Right lobe of liver (tissue), 6 donors: Measurements from ENCODE around the gene PFKP. TPM values are rescaled to one million over a fixed set of nuclear protein-coding genes. Genes with fewer than 3 reads are reported as not detected.

Experiments
- ATAC-seq, 4 donors: fragments of 200-7000 bp; cut with Tn5 transposase; one replicate each; pipeline ENCODE4 v1.9.1; 2020; ENCODE audit warnings: mild to moderate bottlenecking in 4 of 4, moderate library complexity in 4 of 4
- DNase-seq, 3 donors: peaks; one replicate each; pipeline ENCODE4 v3.0.0-alpha.2; 2020
- H3K27ac ChIP-seq, 3 donors: fragments of 200-600 bp; one replicate each; pipeline ENCODE4 v1.8.0; 2022
- H3K27me3 ChIP-seq, 2 donors: fragments of 200-600 bp; one replicate each; pipeline ENCODE4 v1.8.0; 2022
- H3K36me3 ChIP-seq, 4 donors: fragments of 200-600 bp; sonication (generic) in 1 of 4; one replicate each; pipeline versions ENCODE4 v1.5.1 to v1.8.0; 2017 to 2022; ENCODE audit warnings: control low read depth in 1 of 4
- H3K4me1 ChIP-seq, 4 donors: fragments of 200-600 bp; sonication (generic) in 1 of 4; one replicate each; pipeline versions ENCODE4 v1.5.1 to v1.8.0; 2017 to 2022; ENCODE audit warnings: control low read depth in 1 of 4
- H3K4me3 ChIP-seq, 3 donors: fragments of 200-600 bp; one replicate each; pipeline ENCODE4 v1.8.0; 2022
- H3K9me3 ChIP-seq, 4 donors: fragments of 200-600 bp; sonication (generic) in 1 of 4; one replicate each; pipeline versions ENCODE4 v1.5.1 to v1.8.0; 2017 to 2022; ENCODE audit warnings: control low read depth in 1 of 4
- POLR2A ChIP-seq: fragments of 450-650 bp; IDR thresholded peaks from one replicate; pipeline ENCODE4 v1.6.1; 2017; ENCODE audit warnings: antibody characterized with exemption, mild to moderate bottlenecking
- WGBS: methylation state at CpG from one replicate; pipeline ENCODE4 v1.1.6; 2018; ENCODE audit warnings: low coverage, low lambda C conversion rate; ENCODE audit not compliant: insufficient coverage; ENCODE audit errors: missing lambda C conversion rate; 5-methylcytosine and 5-hydroxymethylcytosine counted together
- intact Hi-C, 2 donors: fragments of 100-400 bp; cut with DNase I; formaldehyde crosslinking; loops; one replicate each; pipeline versions ENCODE4 v1.11.2 to v1.14.1; 2022
- total RNA-seq, 6 experiments: library from RNA; depleted of rRNA in 2 of 6; stranded (reverse); fragments of >200 nt in 2 of 6; fragmentation: NEBNext Ultra II Directional in 3 of 6; extraction: Animal tissue kit (Norgen Biotek cat#: 25700) in 3 of 6; gene quantifications; one replicate each; pipeline versions ENCODE4 v1.1.0 to v1.2.4, GENCODE V29; 2016 to 2023
- TF ChIP-seq, protein P1 (sequence below), 4 donors: fragments of 200-600 bp in 3 of 4; fragments of 450-650 bp in 1 of 4; IDR thresholded peaks; one replicate each; pipeline versions ENCODE4 v1.5.1 to v1.8.0; 2016 to 2022; ENCODE audit warnings: antibody characterized with exemption in 4 of 4, mild to moderate bottlenecking in 2 of 4
- donor health status: DM: no; HTN: yes; CAD: no.
- donor health status: DM: no; HTN: no; CAD: no.
- donor health status: DM: no; HTN: no; CAD: no.
- donor health status: DM: no; HTN: yes; CAD: no.
- donor health status: DM: no; HTN: yes; CAD: no.

The PFKP gene
- total RNA-seq, 6 experiments from 2014 or later = 0.66 to 24.1 (median 9.2) TPM

DNA sequence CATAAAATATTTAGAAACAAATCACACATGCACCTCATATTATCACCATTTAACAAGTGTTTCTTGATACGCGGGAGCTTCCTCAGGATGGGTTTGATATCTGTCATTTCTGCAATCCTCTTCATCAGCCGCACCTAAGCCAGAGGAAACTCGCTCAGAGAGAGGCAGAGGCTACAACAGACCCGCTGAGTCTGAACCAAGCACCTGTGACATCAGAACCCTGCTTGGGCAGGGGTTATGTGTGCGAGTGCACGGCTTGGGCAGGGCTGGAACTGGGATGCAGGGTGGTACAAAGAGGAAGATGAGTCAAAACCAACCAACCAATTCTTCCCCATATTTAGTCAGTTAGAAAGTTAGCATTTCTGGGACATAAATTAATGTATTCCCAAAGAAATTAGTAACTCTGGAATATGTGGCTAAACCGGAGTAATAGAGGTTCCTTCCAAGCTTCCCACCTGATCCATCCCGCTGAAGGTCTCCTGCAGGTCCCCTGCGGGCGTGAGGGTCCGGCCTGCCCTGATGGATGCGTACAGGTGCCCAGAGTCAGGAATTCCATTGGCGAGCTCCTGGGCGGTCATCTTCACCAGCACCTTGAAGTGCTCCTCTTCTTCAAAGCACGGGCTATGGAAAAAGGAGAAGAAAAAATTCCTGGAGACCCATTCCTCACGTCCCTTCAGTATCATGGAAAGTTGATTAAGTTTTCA, 79.9 kb downstream of the PFKP start:
- H3K27ac ChIP-seq = no peak overlapping the region
- DNase-seq (no peak), ATAC-seq (no peak)
- no peaks in the 10 kb centered on the region for H3K4me1 ChIP-seq
- intact Hi-C loops = no loop called here
- no peaks in the 10 kb centered on the region for H3K9me3 ChIP-seq
- TF ChIP-seq, protein P1, sequence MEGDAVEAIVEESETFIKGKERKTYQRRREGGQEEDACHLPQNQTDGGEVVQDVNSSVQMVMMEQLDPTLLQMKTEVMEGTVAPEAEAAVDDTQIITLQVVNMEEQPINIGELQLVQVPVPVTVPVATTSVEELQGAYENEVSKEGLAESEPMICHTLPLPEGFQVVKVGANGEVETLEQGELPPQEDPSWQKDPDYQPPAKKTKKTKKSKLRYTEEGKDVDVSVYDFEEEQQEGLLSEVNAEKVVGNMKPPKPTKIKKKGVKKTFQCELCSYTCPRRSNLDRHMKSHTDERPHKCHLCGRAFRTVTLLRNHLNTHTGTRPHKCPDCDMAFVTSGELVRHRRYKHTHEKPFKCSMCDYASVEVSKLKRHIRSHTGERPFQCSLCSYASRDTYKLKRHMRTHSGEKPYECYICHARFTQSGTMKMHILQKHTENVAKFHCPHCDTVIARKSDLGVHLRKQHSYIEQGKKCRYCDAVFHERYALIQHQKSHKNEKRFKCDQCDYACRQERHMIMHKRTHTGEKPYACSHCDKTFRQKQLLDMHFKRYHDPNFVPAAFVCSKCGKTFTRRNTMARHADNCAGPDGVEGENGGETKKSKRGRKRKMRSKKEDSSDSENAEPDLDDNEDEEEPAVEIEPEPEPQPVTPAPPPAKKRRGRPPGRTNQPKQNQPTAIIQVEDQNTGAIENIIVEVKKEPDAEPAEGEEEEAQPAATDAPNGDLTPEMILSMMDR (IDR thresholded peaks at IDR 0.05) = no peak
- no peak for TF ChIP-seq POLR2A
- 84% methylated on average over 15 of the region's 17 CpGs for WGBS
- peaks cover 0 to 95% (median 35%) of the 10 kb centered on the region in 4 donors for H3K36me3 ChIP-seq
- H3K27me3 ChIP-seq = no peaks in the 10 kb centered on the region
- H3K4me3 ChIP-seq = no peak overlapping the region

DNA sequence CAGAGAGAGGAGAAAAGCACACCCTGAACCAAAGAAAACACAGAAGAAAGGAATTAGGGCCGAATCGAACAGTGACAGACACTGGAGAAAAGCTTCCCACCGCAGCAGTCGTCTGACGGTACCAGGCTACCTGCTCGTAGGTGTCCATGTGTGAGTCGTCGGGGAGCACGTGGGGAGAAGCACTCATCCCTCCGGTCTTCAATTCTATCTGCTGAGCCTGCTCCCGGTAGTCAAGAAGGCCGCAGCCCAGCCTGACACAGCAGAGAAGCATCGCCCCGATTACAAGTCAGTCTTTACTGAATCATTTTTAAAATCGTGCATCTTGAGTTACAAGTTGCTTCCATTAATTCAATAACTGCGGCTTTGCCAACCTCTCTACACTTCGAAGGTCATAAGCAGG, 80.7 kb downstream of the PFKP start:
- Histone ChIP-seq H3K4me3 (no peak overlapping the region), H3K27me3 (no peaks in the 10 kb centered on the region), H3K9me3 (no peaks in the 10 kb centered on the region), H3K4me1 (no peaks in the 10 kb centered on the region), H3K27ac (no peak overlapping the region), H3K36me3 (peaks cover 0 to 92% (median 33%) of the 10 kb centered on the region in 4 donors)
- DNase-seq (no peak), ATAC-seq (no peak)
- intact Hi-C loops = no loop called here
- 81% methylated on average over 10 of the region's 17 CpGs for WGBS
- TF ChIP-seq, protein P1 (IDR thresholded peaks at IDR 0.05) = no peak
- no peak for TF ChIP-seq POLR2A

DNA sequence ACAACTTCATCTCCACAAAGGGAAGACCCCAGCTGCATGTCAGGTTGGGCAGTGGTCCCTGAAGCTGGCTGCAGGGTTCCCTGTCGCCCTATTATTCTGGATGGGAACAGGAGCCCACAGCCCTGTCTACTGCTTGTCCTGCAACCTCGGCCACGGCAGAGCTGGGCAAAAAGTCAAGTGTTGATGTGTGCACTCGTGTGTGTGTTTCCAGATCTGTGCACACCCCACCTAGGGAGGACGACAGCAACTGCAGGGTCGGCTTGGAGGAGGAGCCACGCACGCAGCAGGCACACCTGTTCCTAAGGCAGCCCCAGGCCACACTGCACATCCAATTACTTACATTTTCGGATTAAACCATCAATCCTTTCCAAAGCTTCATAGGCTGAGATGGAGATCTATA, 81.6 kb downstream of the PFKP start:
- no peak overlapping the region for H3K27ac ChIP-seq
- ATAC-seq (no peak), DNase-seq (no peak)
- intact Hi-C loops = no loop called here
- no peaks in the 10 kb centered on the region for H3K9me3 ChIP-seq
- WGBS = 90% methylated on average over 1 of the region's 9 CpGs
- no peaks in the 10 kb centered on the region for H3K4me1 ChIP-seq
- no peak for TF ChIP-seq POLR2A
- TF ChIP-seq, protein P1 (IDR thresholded peaks at IDR 0.05) = no peak
- no peaks in the 10 kb centered on the region for H3K27me3 ChIP-seq
- H3K4me3 ChIP-seq = no peak overlapping the region
- peaks cover 0 to 92% (median 34%) of the 10 kb centered on the region in 4 donors for H3K36me3 ChIP-seq

DNA sequence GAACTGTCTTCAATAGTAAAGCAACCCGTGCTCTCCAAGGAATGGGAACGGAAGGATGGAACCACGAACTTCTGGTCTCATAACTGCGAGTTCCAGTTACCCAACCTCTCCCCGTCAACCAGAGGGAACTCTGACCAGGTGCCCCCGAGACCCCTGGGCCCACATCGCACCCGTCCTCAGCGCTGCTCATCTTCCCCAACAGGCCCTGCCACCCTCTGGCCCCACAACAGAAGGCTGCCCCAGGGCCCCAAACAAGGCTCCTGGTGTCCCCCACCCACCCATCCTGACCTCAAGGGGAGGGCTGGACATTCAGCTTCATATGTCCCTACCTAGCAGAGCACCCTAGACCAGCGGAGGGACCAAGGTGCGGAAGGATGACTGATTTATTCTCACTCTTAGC, 82.6 kb downstream of the PFKP start:
- 69% methylated on average over 9 of the region's 11 CpGs for WGBS
- DNase-seq = no peak

More for the DNA sequence above, 82.6 kb downstream of the PFKP start:
- TF ChIP-seq, protein P1 (IDR thresholded peaks at IDR 0.05) = no peak
- no peak for TF ChIP-seq POLR2A
- Histone ChIP-seq H3K9me3 (no peaks in the 10 kb centered on the region), H3K36me3 (peaks cover 0 to 92% (median 35%) of the 10 kb centered on the region in 4 donors), H3K4me3 (no peak overlapping the region), H3K27ac (no peak overlapping the region), H3K27me3 (no peaks in the 10 kb centered on the region), H3K4me1 (no peaks in the 10 kb centered on the region)
- no peak for ATAC-seq
- intact Hi-C loops = no loop called here
